Endodermal cell (in vitro differentiated cells): ENCODE results near the gene ENDOD1. TPM values are rescaled to one million over a fixed set of nuclear protein-coding genes. Genes with fewer than 3 reads are reported as not detected.
"Not testable (repeated sequence)": the region's sequence is repeated elsewhere in the genome, so short reads cannot be mapped to it uniquely, and the experiment has no call there.

Source experiments
- DNase-seq: peaks from one replicate; pipeline ENCODE4 v3.0.0-alpha.2; 2017
- H3K27ac ChIP-seq: 2 replicates; pipeline ENCODE4 v1.5.1; 2013; ENCODE audit warnings: mild to moderate bottlenecking, low read depth, low read length, moderate library complexity
- H3K27me3 ChIP-seq: 2 replicates; pipeline ENCODE4 v1.6.1; 2013; ENCODE audit warnings: mild to moderate bottlenecking, low read length, moderate library complexity; ENCODE audit not compliant: insufficient read depth, control insufficient read depth, poor library complexity, severe bottlenecking
- H3K36me3 ChIP-seq: 2 replicates; pipeline ENCODE4 v1.7.0; 2013; ENCODE audit warnings: mild to moderate bottlenecking, low read length, moderate library complexity; ENCODE audit not compliant: control insufficient read depth, insufficient read depth
- H3K4me1 ChIP-seq: one replicate; pipeline ENCODE4 v1.7.0; 2013; ENCODE audit warnings: low read length; ENCODE audit not compliant: control insufficient read depth, insufficient read depth
- H3K4me3 ChIP-seq: 2 replicates; pipeline ENCODE4 v1.5.1; 2013; ENCODE audit warnings: mild to moderate bottlenecking, low read length, moderate library complexity
- H3K9ac ChIP-seq: 2 replicates; pipeline ENCODE4 v1.6.1; 2013; ENCODE audit warnings: mild to moderate bottlenecking, low read length, moderate library complexity; ENCODE audit not compliant: poor library complexity, severe bottlenecking; ENCODE audit errors: extremely low read depth
- H3K9me3 ChIP-seq: 2 replicates; pipeline ENCODE4 v1.6.1; 2013; ENCODE audit warnings: mild to moderate bottlenecking, low read length, moderate library complexity; ENCODE audit not compliant: control insufficient read depth
- H3K27ac Mint-ChIP-seq: 2 replicates; pipeline ENCODE4 v1.8.0; 2020; ENCODE audit warnings: mixed read lengths
- H3K27me3 Mint-ChIP-seq: 2 replicates; pipeline ENCODE4 v1.8.0; 2021; ENCODE audit warnings: mild to moderate bottlenecking, mixed read lengths; ENCODE audit not compliant: insufficient read depth
- H3K36me3 Mint-ChIP-seq: 2 replicates; pipeline ENCODE4 v1.8.0; 2020; ENCODE audit warnings: low read depth, mixed read lengths
- H3K4me1 Mint-ChIP-seq: 2 replicates; pipeline ENCODE4 v1.8.0; 2020; ENCODE audit warnings: mixed read lengths
- H3K4me3 Mint-ChIP-seq: 2 replicates; pipeline ENCODE4 v1.8.0; 2020; ENCODE audit warnings: mild to moderate bottlenecking, moderate library complexity, mixed read lengths
- H3K9me3 Mint-ChIP-seq: 2 replicates; pipeline ENCODE4 v1.8.0; 2020; ENCODE audit warnings: mild to moderate bottlenecking, mixed read lengths
- WGBS, 2 experiments: methylation state at CpG; one replicate each; pipeline versions ENCODE4 v1.1.5 to v1.1.7; 2013; ENCODE audit warnings: missing lambda C conversion rate in 2 of 2, mixed read lengths in 1 of 2; ENCODE audit not compliant: insufficient coverage in 1 of 2, insufficient read length in 1 of 2; 5-methylcytosine and 5-hydroxymethylcytosine counted together
- total RNA-seq, 2 donors: library from RNA; stranded (reverse); fragmentation: NEBNext Ultra II Directional in 1 of 2; extraction: Animal tissue kit (Norgen Biotek cat#: 25700) in 1 of 2; gene quantifications; 2 replicates in 1 of 2; 3 replicates in 1 of 2; pipeline ENCODE4 v1.2.1, GENCODE V29; 2021
- TF ChIP-seq, protein P1 (sequence below): fragments of 200-600 bp; sonication (generic); conservative IDR thresholded peaks from 2 replicates; pipeline ENCODE4 v1.5.0; 2021; ENCODE audit warnings: antibody characterized with exemption, mild to moderate bottlenecking

ENDOD1 gene
- total RNA-seq, 2 donors from 2014 or later, result 1.9 to 2.7 TPM

GRCh38 chr11:95108671-95109551 is 19.3 kb downstream of the ENDOD1 start:
- peaks cover 20% of the 10 kb centered on the region for H3K4me1 Mint-ChIP-seq
- H3K4me1 ChIP-seq, result no peaks in the 10 kb centered on the region
- DNase-seq, result peak; percentile 48
- H3K27ac ChIP-seq, result no peak overlapping the region
- TF ChIP-seq, protein P1, sequence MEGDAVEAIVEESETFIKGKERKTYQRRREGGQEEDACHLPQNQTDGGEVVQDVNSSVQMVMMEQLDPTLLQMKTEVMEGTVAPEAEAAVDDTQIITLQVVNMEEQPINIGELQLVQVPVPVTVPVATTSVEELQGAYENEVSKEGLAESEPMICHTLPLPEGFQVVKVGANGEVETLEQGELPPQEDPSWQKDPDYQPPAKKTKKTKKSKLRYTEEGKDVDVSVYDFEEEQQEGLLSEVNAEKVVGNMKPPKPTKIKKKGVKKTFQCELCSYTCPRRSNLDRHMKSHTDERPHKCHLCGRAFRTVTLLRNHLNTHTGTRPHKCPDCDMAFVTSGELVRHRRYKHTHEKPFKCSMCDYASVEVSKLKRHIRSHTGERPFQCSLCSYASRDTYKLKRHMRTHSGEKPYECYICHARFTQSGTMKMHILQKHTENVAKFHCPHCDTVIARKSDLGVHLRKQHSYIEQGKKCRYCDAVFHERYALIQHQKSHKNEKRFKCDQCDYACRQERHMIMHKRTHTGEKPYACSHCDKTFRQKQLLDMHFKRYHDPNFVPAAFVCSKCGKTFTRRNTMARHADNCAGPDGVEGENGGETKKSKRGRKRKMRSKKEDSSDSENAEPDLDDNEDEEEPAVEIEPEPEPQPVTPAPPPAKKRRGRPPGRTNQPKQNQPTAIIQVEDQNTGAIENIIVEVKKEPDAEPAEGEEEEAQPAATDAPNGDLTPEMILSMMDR, result no peak
- WGBS, 2 experiments, result 67 to 70% methylated on average over 2 to 6 of the region's 6 CpGs
- peaks cover 18% of the 10 kb centered on the region for H3K27me3 Mint-ChIP-seq
- H3K9me3 ChIP-seq, result no peaks in the 10 kb centered on the region
- H3K27me3 ChIP-seq, result no peaks in the 10 kb centered on the region
- H3K9ac ChIP-seq, result no peak overlapping the region
- no peak overlapping the region for H3K27ac Mint-ChIP-seq
- no peaks in the 10 kb centered on the region for H3K36me3 Mint-ChIP-seq
- no peaks in the 10 kb centered on the region for H3K36me3 ChIP-seq
- no peaks in the 10 kb centered on the region for H3K9me3 Mint-ChIP-seq
- no peak overlapping the region for H3K4me3 Mint-ChIP-seq
- H3K4me3 ChIP-seq, result no peak overlapping the region

DNA sequence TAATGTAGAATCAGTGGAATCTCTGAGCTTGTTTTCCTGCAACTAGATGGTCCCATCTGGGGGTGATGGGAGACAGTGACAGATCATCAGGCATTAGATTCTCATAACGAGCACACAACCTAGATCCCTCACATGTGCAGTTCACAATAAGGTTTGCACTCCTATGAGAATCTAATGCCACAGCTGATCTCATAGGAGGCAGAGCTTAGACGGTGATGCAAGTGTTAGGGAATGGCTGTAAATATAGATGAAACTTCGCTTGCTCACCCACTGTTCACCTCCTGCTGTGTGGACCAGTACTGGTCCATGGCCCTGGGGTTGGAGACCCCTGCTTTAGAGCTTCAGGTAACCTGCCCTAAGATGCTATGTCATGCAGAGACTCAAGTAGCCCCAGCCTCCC is 21.8 kb downstream of the ENDOD1 start:
- not testable (repeated sequence) for H3K9me3 ChIP-seq, H3K9ac ChIP-seq, H3K27ac ChIP-seq, H3K27me3 ChIP-seq, H3K36me3 ChIP-seq, H3K9me3 Mint-ChIP-seq, H3K4me1 ChIP-seq, DNase-seq, H3K36me3 Mint-ChIP-seq, H3K4me3 ChIP-seq, H3K27ac Mint-ChIP-seq, H3K4me3 Mint-ChIP-seq, H3K27me3 Mint-ChIP-seq
- 88 to 100% methylated on average over 1 to 3 of the region's 3 CpGs for WGBS, 2 experiments
- peaks cover 20% of the 10 kb centered on the region for H3K4me1 Mint-ChIP-seq

DNA sequence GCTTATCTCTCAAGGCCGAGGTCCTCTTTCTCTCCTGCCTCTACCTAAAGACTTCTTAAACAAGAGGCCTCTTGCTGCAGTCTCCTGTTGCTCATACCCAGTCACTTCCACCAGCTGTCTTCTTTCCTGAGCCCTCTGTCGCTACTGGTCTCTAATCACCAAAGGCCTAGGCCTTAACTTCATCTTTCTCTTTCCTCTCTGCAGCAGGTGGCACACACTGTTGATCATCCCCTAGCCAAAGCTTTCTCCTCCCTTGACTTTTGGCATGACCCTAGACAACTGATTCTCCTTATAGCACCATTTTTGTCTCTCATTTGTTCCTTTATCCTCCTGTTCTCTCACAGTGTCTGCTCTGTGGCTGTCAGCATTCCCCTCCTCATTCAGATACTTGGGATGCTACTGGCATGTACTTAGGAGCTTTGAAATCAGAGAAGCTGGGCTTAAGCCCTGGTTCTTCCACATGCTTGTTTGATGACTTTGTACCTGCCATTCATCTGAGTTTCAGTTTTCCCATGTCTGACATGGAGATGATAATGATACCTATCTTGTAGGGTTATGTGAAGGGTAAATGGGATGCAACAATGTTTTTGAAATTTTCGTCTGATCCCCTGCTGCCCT is 22.4 kb downstream of the ENDOD1 start:
- no peaks in the 10 kb centered on the region for H3K9me3 Mint-ChIP-seq
- H3K27ac Mint-ChIP-seq, result no peak overlapping the region
- no peak for DNase-seq
- no peaks in the 10 kb centered on the region for H3K9me3 ChIP-seq
- H3K4me1 ChIP-seq, result no peaks in the 10 kb centered on the region
- H3K36me3 ChIP-seq, result no peaks in the 10 kb centered on the region
- H3K4me3 ChIP-seq, result no peak overlapping the region
- H3K4me1 Mint-ChIP-seq, result peaks cover 19% of the 10 kb centered on the region
- WGBS, 2 experiments, result 84 to 92% methylated on average over 3 of the region's 3 CpGs
- TF ChIP-seq, protein P1, result no peak
- no peak overlapping the region for H3K27ac ChIP-seq
- no peak overlapping the region for H3K4me3 Mint-ChIP-seq
- H3K27me3 ChIP-seq, result no peaks in the 10 kb centered on the region
- H3K9ac ChIP-seq, result no peak overlapping the region
- peaks cover 3% of the 10 kb centered on the region for H3K27me3 Mint-ChIP-seq
- no peaks in the 10 kb centered on the region for H3K36me3 Mint-ChIP-seq
